ENCODE measurements around the gene SPATA6L.
A peak's percentile ranks its signal among the peaks of the same experiment; 100 is the strongest.

SPATA6L gene

GRCh38 chr9:4666042-4666699, at the start of gene SPATA6L:
TSS of gene SPATA6L (minus strand) at chr9:4666480. CDS start at chr9:4666250, 230 bp downstream.
- peak; percentile 73 for DNase-seq

- no peak for DNase-seq
Observed at GRCh38 chr9:4714266-4715016, 48.2 kb upstream of the SPATA6L start.

GRCh38 chr9:4713849-4714248, 47.6 kb upstream of the SPATA6L start:
- no peak for DNase-seq

GRCh38 chr9:4709380-4709779, 43.1 kb upstream of the SPATA6L start:
- DNase-seq: no peak

GRCh38 chr9:4706971-4707622, 40.8 kb upstream of the SPATA6L start:
- DNase-seq: no peak

GRCh38 chr9:4706021-4706420, 39.7 kb upstream of the SPATA6L start:
- DNase-seq: no peak

- DNase-seq: no peak
Observed at GRCh38 chr9:4704129-4704528, 37.8 kb upstream of the SPATA6L start.

GRCh38 chr9:4701526-4701925, 35.2 kb upstream of the SPATA6L start:
- no peak for DNase-seq

- DNase-seq: no peak
Observed at GRCh38 chr9:4700932-4701331, 34.7 kb upstream of the SPATA6L start.

GRCh38 chr9:4700091-4700490, 33.8 kb upstream of the SPATA6L start:
- no peak for DNase-seq

- no peak for DNase-seq
Observed at GRCh38 chr9:4691795-4692194, 25.5 kb upstream of the SPATA6L start.

- DNase-seq: no peak
Observed at GRCh38 chr9:4690144-4690543, 23.9 kb upstream of the SPATA6L start.

- DNase-seq: no peak
Observed at GRCh38 chr9:4689687-4690104, 23.4 kb upstream of the SPATA6L start.

- no peak for DNase-seq
Observed at GRCh38 chr9:4689021-4689420, 22.7 kb upstream of the SPATA6L start.

- DNase-seq: no peak
Observed at GRCh38 chr9:4686584-4686983, 20.3 kb upstream of the SPATA6L start.

- no peak for DNase-seq
Observed at GRCh38 chr9:4686112-4686511, 19.8 kb upstream of the SPATA6L start.

GRCh38 chr9:4684820-4685219, 18.5 kb upstream of the SPATA6L start:
- DNase-seq: no peak

GRCh38 chr9:4680750-4681149, 14.5 kb upstream of the SPATA6L start:
- DNase-seq: no peak

- no peak for DNase-seq
Observed at GRCh38 chr9:4680173-4680525, 13.9 kb upstream of the SPATA6L start.

- peak; percentile 97 for DNase-seq
Observed at GRCh38 chr9:4679268-4680172, 13.2 kb upstream of the SPATA6L start, which contains the start of gene CDC37L1. TSS of gene CDC37L1 (plus strand) at chr9:4679569. CDS start at chr9:4679768, 199 bp downstream.

- DNase-seq: peak; percentile 51
Observed at GRCh38 chr9:4678679-4679267, 12.5 kb upstream of the SPATA6L start.

GRCh38 chr9:4677392-4677791, 11.1 kb upstream of the SPATA6L start:
- no peak for DNase-seq

- no peak for DNase-seq
Observed at GRCh38 chr9:4674783-4675182, 8.5 kb upstream of the SPATA6L start.

Measured in NCI-H146 (cell line).